GM19328 (cell line): ENCODE data around the gene CACNA2D4.

Experiments
- ATAC-seq: cut with Tn5 transposase; IDR thresholded peaks from one replicate; pipeline ENCODE4 v1.9.1; 2021; ENCODE audit warnings: mild to moderate bottlenecking, moderate library complexity; ENCODE audit not compliant: unreplicated experiment

Gene CACNA2D4

DNA sequence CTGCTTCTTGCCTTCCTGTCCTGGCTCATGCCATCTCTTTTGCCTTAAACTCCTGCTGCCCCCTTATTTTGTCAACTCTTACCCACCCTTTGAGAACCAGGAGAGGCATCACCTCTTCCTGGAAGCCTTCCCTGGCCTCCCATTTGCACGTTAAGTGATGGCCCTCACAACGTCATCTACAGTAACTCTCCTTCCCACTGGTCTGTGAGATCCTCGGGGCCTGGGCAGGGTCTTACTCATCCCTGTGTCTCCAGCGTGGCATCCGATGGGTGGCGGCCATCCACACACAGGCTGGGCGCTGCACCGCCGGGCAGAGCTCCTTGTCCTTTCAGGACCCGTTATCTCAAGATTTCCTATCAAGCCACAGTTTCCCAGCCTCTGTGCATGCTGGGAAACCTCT is 16.8 kb upstream of the CACNA2D4 start:
- no peak for ATAC-seq

DNA sequence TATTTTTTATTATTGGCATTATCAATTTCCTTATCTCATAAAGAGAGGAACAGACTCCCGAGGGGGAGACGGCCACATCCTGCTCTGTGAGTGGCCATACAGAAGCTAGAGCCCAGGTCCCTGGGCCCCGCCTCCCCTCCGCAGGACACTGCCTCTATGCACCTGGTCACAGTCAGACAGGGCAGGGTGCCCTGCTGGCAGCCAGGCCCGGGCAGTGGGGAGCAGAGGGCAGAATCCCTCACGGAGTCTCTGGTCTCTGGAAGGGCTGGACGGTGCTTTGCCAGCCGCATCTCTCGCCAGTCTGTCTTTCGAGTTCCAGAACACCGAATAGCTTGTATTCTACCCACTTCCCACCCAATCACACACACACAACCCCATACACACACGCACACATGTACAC is 16.4 kb upstream of the CACNA2D4 start:
- no peak for ATAC-seq

DNA sequence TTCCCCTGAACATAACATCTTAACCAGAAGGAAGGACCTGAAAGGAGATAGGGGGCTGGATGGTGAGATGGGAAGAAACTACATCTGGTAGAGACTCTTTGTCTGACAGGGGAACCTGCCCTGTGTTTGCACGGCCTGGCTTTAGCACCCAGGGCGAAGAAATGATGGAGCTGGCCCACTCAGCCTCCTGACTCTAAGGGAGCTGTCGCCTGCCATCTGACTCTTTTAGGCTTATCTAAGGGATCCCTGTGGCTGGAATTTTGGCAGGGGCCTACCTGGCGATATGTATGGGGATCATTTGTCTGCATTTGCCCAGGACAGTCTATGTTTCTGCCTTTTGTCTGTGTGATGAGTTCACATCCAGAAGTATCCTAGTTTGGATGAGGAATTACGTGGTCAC is 15.6 kb upstream of the CACNA2D4 start:
- ATAC-seq = no peak

DNA sequence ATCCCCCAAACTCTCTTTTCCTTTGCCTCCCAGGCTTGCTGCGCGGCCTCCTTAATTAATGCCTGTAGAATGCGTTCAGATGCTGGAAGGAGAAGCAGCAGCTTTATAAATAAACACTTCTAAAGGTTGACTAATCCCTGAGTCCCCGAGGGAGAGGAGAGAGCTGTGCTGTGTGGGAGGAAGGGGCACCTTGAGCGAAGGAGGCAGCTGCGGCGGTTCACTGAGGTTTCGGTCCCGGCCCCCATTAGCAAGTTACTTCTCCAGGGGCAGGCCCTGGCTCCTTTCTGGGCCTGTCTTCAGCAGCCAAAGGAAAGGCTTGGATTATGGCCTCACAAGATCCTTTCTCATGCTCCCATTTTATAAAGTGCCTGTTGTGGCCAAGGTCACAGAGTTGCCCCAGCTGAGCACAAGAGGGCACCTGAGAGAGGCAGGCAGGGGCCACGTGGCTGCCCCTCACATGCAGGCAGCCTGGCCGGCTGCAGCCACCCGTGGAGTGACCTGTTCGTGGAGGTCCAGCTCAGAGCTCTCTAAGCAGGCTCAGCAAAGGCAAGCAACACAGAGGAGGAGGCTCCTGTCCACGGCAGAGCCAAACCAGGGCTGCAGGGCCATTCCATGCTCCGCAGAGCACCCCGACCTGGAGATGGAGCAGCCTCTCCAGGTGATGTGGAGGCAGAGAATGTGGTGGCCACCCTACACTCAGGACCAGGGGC is 15.0 kb upstream of the CACNA2D4 start:
- ATAC-seq = no peak

DNA sequence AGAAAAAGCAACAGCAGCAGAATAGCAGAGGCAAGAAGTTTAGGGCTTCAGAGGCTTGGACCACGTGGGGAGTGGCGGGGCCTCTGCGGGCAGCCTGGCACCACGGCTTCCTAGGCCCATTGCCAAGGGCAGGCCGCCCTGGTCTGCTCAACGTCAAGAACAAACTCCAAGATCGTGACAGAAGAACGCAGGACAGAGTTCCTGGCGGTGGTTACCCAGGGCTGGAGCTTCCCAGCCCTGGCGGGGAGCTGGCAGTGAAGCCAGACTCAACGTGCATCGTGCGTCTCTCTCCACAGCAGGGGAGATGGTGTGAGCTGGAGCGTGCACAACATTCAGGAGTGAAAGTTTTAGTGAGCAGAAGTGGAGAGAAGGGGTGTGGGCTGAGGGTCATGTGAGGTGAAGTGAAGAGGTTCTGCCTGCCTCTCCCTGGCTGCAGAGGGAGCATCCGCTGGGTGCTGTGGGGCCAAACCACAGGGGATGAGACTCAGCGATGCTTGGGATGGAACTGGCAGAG is 13.9 kb upstream of the CACNA2D4 start:
- no peak for ATAC-seq

DNA sequence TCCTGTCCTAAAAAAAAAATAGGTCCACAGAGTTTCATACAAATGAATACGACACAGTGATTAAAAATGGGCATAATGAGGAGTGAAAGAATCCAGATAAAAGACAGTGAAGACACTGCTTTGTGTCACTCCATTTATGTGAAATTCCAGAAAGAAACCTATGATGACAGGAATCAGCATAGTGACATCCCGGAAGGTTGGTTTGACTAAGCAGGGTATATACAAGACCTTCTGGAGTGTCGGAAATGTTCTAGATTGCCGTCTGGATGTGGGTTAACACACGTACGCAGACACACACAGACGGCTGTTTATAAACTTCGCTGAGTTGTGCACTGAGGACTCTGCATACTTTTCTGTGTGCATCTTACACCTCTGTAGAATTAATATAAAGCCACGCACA is 13.2 kb upstream of the CACNA2D4 start:
- no peak for ATAC-seq

DNA sequence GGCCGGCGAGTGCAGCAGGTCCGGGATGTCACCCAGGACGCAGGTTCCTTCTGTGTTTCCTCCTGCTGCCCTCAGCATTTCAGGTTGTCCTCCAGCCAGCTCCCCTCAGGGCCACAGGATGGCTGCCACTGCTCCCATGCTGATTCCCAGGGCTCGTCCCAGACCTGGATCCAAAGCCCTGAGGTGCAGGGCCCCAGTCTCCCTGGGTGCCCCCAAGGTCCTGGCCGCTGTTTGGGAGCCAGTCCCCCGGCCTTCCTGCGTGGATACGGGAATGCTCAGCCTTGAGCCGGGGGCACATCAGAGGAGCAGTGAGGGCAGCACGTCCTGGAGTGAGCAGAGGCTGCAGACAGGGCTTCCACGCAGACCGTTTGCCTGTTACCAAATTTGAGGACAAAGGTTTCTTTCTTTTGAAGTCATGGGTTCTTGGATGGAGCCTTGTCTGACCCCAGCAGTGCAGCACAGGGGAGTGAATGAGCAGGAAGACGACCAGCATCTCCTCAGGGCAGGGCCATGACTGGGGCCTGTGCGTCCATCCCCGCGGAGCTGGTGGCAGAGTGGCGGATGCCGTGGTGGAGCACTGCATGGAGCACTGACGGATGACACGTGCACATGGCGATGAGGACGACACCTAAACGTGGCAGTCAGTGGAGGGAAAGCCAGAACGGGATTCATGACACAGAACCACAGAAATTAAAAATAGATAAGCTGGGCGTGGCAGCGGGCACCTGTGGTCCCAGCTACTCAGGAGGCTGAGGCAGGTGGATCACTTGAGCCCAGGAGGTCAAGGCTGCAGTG is 12.5 kb upstream of the CACNA2D4 start:
- no peak for ATAC-seq

DNA sequence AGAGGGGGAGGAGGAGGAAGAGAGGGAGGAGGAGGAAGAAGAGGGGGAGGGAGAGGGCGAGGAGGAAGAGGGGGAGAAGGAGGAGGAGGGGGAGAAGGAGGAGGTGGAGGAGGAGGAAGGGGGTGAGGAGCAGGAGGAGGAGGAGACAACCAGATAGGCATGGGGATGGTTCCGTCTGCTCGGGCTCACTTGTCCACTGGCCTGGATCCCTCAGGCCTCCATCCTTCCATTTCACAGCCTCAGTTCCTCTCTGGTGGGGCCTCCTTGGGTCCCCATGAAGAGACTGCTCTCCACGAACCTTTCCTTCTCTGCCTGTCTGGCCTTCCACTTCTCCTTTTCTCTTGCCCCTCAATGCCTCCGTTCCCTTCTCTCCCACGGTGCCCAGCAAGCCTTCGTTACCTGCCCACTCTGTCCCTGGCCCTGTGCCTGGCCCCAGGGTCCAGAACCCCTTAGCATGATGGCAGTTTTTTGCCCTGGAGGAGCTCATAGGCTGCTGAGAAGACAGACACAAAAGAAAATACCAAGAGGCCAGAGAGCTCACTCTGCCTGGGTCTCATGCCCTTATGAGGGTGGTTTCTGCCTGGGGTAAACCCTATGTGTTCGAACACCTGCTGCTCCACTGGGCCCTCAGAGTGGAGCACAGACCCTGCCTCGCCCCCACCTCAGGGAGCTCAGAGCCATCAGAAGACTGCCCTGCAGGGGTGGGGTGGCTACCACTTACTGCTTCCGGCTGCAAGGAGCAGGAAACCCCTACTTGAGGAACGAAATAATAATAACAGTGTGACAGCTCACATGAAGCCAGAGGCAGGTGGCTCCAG is 11.7 kb upstream of the CACNA2D4 start:
- ATAC-seq = no peak

DNA sequence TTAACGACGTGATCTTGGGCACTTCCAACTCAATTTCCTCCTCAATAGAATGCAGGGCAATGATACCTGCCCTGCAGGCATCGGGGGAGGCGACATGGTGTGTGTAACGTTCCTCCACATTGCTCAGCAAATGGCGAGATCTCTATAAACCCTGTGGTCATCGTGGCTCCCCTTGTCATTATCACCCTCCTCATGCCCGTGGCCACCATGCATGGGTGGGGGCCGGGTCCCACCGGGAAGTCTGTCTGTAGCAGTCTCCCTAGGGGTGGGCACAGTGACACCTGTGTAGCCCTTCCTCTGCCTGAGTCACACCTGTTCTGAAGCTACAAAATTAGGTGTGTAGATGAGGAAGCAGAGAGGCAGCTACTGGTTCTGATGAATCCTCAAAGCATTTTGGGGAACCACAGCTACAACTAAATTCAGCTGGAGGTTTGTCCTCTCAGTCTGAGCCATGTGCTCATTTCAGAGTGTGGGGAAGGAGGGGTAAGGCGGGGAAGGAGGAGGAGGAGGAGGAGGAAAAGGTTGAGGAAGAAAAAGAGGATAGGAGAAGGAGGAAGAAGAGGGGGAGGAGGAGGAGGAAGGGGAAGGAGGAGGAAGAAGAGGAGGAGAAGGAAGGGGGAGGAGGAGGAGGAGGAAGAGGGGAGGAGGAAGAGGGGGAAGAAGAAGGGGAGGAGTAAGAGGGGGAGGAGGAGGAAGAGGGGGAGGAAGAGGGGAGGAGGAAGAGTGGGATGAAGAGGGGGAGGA is 11.0 kb upstream of the CACNA2D4 start:
- ATAC-seq = no peak

DNA sequence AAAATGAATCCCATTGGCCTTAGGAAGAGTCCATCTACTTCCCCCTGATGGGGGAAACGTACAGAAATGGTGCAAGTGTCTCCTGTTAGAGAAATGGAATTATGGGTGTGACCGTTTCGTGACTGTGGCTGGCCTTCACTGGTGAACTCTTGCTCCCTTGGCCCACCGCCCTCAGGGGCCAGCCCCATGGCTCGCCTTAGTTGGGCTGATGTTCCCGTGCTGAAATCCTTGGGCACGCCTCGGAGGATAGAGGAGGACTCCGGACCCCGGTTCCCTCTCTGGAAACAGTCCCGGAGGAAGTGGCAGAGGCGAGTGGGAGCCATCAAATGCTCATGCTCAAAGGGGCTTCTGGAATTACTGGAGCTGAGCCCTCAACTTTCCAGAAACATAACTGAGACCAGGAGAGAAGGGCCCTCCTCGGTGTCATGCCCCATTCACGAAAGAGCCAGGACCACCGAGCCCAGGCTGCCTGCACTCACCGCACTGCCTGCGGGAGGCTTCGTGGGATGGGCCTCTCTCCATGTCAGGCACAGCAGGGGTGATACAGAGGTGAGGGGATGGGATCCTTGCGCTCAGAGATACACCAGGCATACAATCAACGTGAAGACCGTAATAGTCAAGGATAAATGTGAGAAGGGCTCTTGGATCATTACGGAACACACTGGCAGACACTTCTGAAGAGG is 10.1 kb upstream of the CACNA2D4 start:
- ATAC-seq = no peak

DNA sequence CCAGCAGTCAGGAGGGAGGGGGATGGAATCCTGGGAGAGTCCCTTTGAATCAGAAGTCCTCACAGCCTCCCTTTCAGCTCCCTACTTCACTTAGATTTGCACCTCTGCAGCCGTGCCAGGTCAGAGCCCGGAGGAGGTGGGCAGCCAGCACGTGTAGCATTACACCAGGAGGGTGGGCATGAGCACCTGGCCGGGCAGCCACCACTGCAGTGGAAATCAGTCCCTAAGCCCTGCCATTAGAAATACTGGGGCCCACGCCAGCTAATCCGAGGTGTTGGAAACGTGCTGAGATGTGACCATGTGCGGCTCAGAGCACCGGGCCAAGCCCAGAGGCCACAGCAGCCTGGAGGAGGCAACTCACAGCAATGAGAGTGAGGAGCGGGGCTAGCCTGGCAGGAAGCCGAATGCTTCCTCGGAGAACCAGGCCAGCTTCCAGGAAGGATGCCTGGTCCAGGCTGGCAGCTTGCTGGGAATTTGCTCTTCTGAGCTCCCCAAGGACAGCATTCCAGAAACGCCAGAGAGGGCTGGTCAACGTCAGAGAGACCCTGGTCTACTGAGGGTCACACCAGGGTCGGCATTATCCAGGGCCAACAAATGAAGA is 9.4 kb upstream of the CACNA2D4 start:
- no peak for ATAC-seq

DNA sequence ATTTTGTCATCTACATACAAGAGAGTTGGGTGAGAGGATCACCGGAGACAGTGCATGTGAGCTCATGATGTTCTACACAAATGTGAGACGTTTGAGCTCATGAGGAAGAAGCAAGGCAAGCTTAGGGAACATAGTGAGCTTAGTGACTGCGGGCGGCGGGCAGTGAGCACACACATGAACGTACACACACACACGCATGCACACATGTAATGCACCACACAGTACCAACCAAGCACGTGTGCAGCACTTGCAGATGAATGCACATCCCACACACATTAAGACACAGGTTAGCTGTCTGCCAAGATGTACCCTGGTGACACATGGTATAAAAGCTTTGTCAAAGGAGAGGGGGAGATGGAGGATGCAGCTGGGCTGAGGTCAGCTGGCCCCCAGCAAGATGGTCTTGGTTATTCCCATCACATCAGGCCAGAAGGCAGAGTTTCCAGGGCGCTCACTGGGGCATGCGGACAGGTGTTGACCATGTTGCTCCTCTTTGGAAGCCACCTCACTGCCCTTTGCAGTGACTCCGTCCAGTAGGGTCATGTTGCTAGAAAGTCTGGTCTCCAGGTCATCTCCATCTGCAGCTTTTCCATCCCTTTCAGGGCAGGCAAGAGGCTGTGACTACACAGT is 8.7 kb upstream of the CACNA2D4 start:
- no peak for ATAC-seq

DNA sequence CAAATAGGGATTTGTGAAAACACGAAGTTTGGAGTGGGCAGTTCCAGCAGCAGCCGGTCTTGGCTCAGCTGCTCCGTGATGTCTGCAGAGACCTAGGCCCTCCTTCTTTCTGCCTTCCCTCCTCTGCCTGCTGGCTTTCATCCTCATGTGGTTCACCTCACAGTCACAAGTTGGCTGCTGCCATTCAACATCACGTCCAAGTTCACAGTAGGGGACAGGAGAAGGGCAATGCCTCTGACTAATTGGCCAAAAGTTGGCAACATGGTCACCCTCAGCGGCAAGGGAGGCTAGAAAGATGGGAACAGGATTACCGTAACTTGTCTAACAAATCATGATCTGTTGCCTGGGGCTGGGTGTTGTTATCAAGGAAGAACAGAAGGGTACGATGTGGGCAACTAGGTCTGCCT is 7.8 kb upstream of the CACNA2D4 start:
- no peak for ATAC-seq

DNA sequence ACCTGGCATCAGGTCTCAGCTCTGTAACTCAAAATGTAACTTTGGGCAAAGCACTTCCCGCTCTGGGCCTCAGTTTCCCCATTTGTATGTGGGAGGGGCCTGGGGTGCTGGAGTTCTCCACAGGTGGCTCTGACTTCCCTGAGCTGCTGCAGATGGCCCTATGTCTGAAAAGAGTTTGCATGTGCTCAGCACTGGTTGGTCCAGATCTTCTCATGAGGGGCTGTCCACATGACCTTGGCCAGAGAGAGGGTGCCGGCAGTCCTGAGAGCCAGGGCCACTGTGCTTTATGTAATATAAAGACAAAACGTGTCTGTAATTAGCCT is 7.2 kb upstream of the CACNA2D4 start:
- no peak for ATAC-seq

DNA sequence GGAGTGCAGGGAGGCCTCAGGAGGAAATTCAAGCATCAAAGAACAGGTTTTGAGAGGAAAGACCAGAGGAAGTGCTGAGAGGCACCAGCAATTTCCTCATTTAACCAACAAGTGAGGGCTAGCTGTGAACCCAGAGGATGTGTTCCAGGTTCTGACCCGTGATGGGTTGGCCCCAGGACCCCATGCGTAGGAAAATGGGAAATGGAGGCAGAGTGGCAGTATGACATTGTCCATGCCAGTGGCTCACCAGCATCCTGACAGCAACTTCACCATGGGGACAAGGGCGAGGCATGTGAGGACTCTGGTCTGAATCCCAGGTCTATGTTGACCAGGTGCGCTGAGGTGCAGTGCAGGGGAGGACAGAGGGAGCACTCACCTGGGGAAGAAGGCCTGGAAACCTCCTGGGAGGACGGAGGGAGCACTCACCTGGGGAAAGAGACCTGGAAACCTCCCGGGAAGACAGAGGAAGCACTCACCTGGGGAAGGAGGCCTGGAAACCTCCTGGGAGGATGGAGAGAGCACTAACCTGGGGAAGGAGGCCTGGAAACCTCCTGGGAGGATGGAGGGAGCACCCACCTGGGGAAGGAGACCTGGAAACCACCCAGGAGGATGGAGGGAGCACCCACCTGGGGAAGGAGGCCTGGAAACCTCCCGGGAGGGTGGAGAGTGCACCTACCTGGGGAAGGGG is 6.7 kb upstream of the CACNA2D4 start:
- ATAC-seq = no peak

DNA sequence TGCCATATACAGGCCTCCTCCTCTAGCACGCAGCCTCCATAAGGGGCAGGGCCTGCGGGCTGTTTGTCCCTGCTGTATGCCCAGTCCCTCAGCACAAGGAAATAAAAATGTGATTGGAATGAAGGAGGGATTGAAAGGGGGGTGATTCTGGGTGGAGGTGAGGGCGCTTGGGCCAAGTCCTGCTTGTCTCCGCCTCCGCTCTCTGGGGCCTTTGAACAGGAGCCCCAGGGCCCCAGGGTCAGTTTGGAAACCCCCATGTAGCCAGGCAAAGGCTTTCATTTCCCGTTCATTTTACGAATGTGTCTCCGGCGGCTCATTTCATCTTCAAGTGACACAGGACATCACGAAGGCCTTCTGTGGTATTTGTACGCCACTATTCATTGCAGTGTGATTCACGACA is 4.5 kb upstream of the CACNA2D4 start:
- ATAC-seq = no peak

DNA sequence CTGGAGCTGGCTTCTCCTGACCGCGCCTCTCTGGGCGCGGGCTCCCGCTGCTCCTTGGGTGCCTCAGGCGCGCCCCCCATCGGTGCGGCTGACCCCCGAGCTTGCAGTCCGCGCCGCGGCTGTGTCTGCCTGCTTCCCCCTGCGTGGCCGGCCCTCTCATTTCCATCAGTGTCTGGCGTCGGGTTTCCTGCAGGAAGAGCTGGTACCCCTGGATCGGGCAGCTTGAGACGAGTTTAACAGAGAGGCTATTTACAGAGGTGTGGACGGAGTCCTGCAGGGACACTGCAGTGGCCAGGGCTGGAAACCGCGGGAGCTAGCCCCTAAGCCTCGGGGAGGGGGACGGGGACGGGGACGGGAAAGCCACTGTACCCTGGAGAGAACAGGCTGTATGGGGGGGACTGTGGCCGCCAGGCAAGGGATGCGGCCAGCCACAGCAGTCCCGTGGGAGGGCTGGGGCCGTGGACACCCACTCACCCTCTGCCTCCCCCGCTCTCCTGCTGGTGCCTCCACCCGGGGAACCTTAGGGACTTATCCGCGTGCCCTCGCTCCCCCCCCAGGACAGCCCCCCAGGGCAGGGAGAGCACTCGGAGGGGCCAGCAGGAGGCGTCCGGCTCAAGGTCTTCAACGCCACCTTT is 3.7 kb upstream of the CACNA2D4 start:
- ATAC-seq = no peak

DNA sequence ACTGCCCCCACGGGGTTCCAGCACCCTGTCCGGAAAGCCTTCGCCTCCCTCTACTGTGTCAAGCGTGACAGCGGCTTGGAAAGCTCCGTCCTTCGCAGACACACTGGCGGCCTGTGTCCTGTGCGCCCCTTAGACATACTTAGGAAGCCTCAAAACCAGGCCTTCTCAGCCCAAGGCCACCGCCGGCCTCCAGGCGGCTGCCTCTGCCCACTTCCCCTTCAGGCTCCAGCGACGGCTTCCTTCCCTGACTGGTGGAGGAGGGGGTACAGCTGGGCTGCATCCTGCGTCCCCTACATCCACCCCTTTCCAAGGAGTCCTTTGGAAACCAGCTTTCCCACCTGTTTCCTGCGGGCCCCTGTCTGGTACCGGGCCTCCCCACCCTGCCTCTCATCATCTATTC is 2.5 kb upstream of the CACNA2D4 start:
- no peak for ATAC-seq
